Stimulated activated CD4-positive, alpha-beta T cell treated with anti-CD3 and anti-CD28 coated beads, TNF-alpha, amount 100 ng/mL, for 24 hours (primary cell): ENCODE results near the gene IL22RA2.

ENCODE experiments used
- DNase-seq, 3 experiments: peaks; one replicate each; pipeline ENCODE4 v3.0.0-alpha.2; 2020; ENCODE audit warnings: low read depth in 3 of 3

Gene IL22RA2

DNA sequence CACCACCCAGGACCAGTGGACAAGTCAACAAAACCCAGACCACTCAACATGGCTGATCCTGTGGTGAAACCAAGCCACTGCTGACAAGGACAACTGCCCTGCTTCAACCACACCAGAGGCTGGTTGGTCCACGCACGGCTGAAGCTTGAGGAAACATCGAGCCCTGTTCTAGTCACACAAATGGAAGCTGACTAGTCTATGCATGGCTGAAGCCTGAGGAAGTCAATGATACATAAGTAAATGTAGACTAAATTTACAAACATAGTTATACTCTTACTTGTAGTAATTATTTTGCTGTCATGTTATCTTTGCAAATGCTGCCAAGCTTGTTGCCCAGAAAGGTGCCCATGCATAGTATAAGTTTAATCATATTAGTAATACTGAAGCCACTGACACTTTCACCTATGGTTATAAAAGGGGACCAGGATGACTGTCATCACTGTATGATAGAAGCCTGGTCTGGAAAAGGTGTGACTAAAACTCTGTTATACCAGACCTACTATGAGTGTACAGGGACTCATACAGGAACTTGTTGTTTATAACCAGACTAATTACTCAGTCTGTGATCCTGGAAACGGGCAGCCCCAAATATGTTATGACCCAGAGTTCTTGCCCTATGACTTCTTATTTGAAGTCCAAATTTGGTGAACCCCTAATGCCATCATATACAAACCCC, 5.6 kb downstream of the IL22RA2 start:
- no peak for DNase-seq

DNA sequence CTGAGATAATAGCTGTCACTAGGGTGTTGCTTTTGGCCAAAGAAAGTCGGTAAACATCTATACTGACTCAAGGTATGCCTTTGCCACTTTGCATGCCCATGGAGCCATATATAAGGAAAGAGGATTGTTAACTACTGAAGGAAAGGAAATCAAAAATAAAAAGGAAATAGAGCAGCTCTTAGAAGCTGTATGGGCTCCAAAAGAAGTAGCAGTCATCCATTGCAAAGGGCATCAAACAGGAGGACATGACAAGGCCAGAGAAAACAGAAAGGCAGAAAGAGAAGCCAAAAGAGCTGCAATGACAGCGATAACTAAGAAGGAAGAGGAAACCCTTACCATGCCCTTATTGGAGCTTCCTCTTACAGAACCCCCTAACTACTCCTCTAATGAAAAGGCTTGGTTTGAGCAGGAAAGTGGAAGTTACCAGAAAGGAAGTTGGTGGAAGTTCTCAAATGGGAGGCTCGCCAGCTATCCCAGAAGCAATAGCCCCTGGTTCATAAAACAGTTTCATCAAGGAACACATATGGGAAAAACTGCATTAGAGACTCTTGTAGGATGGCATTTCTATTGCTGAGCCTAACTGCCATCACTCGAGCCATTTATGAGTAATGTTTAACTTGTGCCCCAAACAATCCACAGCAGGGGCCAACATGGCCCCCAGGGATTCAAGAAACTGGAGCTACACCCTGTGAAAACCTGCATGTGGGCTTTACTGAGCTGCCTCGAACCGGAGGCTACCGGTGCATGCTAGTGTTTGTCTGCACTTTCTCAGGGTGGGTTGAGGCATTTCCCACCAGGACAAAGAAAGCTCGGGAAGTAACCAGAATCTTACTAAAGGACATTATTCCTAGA, 7.0 kb downstream of the IL22RA2 start:
- no peak for DNase-seq

DNA sequence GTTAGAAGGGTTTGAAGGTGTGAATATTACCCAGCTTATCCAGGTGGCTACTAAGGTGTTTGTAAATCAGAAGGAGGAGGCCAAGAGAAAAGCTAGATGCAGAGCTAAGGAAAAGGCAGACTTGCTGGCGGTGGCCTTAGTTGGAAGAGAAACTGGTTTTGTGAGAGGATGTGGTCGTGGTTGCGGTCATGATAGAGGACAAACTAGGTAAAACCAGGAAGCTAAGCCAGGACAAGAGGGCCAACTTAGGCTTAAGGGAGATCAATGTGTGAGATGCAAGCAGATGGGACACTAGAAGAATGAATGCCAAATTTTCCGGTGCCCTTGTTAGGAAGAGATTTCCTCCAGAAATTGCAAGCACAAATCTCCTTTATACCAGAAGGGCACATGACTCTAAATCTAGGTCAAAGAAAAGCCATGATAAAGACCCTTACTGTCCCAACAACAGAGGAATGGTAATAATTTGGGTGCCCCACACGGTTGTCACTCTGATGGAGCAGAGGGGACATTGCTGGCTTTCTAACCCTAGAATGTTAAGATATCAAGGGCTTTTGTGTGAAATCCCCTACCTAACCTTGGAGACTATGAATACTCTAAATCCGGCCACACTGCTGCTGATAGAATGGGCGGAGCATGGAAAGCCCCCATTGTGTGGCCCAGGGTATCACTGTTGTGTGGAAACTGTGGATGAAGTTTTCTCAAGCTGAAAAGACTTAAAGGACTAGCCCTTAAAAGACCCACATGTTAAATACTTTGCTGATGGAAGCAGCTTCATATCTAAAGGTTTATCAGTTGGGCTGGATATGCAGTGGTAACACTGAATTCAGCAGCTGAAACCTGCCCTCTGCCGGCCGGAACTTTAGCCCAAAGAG, 7.8 kb downstream of the IL22RA2 start:
- DNase-seq = no peak

DNA sequence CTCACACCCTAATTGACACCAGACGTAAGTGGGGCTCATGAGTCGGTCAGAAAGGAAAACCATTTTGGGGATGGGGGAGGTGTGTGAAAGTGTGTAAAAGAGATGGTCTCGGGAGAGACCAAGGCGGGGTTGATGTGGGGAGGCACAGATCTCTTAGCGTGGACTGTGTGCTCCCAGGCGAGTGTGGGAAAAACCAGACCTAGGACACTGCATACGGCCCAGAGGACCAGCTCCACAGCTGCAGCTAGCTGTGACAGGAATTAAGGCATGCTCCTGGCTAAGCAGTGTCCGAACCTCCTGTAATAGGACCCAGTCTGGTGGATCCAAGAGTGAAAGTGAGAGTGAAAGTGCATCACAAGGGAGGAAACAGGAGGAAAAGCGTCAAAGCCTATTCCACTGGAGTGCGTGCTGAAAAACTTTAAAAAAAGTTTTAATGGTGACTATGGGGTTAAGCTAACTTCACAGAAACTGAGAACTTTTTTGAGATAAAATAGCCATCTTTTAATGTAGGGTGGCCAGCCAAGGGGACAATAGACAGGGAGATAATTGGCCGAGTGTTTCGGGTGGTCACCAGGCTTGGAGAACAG, 9.6 kb downstream of the IL22RA2 start:
- no peak for DNase-seq

DNA sequence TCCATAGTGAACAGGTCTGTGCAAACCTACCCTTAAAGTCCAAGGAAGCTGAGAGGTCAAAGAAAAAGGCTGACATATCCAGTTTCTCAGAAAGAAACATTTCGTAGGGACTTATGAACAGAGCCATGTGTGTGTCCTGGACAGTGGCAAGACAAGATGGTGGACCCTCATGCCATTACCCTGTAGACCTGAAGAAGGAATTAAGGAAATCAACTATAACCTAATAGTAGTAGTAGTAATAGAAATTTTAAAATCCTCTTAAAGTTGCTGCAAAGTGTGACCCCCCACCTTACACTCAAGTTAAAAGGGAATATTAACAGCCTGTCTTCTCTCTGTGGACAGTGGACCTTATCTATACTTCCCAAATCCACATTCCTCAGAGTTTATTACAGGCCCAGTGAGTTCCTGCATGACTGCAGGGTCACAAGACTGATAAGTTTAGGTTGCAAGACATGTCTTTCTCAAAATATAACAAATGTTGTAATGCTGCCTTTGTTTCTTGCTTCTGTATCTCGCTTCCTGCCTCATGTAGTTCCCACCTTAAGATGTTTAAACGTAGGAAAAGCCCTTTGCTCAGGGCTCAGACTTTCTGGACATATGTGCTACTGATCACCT, 10.6 kb downstream of the IL22RA2 start:
- DNase-seq = no peak

DNA sequence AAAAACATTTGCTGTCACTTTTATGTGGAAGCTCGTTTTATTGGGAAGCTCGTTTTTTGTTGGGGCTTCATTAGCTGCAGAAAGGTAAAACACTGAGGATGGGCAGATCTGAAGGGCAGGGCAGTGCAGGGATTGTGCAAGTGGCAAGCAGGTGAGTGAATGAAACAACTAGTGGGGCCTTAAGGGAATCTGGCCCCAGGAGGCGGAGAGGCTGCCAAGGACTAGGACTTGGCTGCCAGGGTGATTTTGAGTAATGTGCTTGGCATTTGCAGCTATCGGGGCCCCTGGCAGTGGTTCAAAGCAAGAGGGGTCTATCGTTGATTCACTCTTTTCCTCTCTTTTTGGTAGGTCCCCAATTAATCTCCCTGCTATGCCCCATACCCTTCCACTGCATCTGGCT, 11.5 kb downstream of the IL22RA2 start:
- no peak for DNase-seq

DNA sequence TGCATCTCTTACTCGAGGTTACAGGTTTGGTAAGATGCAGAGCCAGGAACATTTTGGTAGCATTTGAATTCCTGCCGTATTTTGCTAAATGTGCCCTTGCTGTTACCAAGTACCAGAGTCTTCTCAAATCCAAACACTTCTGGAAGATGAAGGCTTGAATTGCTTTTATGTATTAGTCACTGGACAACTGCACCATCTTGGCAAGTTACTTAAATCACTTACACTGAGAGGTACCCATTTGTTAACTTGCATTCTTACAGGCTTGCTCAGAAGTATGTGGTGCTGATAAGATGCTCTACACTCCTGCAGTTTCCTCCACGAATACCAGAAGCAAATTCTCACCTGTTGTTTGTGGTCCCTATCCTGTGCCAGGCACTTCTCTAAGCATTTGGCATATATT, 12.7 kb downstream of the IL22RA2 start:
- DNase-seq = no peak

DNA sequence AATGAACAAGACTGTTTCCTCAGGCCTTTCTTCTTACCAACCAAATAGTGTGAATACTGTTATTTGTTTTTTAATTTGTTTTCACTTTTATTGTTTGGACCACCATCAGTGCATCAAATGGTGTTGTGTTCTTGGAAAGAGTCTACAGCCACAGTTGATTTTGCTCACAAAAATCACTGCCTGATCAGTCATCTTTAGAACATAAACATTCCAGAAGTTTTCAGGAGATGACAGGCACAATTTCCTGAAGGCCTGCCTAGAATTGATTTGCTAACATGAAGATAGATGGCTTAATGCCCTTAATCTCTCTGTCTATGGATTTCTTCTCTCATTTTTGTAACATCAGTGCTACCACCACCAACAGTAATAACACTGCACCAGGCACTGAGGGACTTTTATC, 13.5 kb downstream of the IL22RA2 start:
- no peak for DNase-seq

DNA sequence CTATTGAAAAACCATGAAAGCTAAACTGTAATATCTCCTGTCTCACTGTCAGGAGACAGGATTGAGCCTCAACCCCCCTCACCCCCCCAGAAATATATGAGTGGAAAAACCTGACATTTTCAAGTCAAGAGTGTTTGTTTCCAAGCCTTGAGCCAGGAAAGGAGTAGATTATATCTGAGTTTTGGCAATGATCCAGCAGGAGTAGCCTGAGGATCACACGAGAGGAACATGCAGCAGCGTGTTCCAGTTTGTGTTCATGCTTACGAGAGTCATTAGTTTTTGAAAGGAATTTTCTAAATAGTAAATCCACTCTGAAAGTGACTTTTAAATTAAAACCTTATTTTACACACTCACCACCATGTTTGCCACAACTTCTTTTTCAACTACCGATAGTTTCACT, 15.8 kb downstream of the IL22RA2 start:
- DNase-seq = no peak

DNA sequence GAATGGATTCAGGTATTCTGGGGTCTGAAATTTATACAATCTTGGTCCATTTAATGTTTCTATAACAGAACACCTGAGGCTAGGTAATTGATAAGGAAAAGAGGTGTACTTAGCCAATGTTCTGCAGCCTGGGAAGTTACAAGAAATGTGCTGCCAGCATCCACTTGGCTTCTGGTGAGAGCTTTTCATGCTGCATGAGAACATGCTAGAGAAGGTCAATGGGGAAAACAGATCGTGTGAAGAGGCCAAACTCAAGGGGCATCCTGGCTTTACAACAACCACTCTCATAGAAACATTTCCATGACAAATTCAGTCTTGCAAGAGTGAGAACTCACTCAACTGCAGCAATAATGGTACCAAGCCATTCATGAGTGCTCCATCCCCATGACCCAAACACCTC, 16.8 kb downstream of the IL22RA2 start:
- DNase-seq = no peak

DNA sequence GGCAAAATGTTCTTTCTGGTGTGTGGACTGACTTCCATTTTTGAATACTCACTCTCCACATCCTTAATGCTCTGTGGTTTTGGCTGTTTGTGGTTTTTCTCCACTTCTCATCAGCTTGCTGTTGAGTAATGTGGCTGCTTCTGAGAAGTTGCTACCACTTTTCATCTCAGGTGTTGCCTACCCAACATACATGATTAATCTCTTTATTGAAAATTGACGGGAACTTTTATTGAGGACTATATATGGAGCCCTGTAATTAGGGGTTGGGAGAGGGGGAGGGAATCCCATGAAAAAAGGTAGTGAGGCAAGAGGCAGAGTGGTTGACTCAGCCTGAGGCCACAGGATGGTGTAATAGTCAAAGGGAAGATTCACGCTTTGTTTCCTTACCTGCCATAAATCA, 17.6 kb downstream of the IL22RA2 start:
- no peak for DNase-seq

DNA sequence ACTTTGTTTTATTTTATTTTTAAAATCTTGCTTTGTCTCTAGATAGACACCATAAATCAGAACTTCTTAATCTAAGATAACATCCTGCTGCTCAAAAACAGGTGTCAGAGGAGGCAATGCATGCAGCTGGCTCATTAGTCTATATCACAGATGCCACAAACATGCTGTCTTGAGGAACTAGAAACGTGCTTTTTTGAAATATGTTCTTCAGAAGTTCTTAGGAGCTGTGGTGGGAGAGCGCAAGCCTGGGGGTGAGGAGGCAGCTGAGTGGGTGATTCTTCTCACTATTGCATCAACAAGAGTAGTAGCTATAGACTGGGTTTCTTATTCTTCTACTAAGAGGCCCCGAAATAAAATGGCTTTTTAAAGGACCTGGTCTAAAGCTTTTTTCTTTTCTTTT, 23.4 kb downstream of the IL22RA2 start:
- no peak for DNase-seq

DNA sequence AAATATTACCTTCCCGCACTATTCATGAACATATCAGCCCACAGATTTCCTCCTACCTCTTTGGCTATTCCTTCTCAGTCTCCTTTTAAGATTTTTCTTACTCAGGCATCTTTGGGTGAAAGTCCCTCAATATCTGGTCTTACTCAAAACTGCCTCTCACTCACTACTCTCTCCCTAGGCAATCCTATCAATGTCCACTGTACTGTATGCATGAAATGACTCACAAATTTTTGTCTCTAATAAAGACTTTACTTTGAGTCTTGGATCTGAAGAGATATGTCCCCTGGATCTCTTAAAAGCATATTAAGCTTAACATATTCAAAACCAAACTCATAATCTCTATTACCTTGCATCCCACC, 24.4 kb downstream of the IL22RA2 start:
- no peak for DNase-seq

DNA sequence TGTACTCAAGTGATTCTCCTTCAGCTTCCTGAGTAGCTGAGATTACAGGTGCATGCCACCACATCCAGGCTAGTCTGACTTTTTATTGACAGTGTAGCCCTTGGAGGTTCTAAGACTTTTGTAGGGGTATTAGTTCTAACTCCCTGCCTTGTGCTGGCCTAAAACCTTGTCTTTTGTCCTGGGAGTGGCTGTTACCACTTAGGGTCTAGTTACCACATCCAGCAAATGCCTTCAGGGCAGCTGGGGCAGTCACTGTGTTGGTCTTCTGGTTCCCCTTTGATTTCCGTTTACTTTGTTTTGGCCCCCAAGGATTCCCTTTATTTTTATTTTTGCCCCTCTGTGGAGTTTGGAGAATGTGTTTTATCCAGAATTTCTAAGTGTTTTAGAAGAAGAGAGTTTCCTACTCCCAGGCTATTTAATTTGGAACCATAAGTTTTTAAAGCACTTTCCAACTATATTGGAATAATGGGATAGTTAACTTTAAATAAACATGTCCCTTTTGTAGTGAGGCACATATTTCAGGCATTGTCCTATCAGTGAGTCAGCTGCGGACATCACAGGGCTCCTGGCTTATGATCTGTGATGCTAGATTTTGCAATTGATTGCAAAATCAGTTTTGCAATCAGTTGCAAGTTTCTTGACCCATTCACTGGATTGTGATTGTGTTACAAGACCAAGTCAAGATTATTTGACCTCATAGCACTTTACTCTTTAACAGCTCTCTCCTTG, 25.0 kb downstream of the IL22RA2 start:
- DNase-seq = no peak

DNA sequence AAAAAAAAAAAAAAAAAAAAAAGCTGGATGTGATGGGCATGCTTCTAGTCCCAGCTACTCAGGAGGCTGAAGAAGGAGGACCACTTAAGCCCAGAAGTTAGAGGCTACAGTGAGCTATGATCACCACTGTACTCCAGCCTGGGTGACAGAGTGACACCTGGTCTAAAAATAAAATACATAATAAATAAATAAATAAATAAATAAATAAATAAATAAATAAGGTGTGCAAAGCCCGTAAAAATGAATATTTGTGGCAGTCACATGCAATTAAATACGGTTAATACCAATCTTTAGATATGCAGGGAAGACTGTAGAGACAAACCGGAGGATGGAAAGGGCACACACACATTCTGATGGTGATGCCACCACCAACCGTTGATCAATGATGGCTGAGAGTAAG, 26.2 kb downstream of the IL22RA2 start:
- DNase-seq = no peak

DNA sequence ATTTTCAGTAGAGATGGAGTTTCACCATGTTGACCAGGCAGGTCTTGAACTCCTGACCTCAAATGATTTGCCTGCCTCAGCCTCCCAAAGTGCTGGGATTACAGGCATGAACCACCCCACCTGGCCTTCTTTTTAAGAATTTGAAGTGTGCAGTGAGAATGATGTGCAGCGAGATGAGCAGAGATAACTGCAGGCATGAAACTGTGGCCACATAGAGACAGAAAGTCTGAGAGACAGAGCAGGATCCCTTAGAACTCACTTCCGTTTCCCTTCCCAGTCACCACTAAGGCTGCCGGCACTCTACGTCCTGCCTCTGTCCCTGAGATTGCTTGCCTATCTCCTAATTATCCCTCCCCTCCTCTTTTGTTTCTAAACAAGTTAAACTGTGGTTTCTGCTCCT, 27.2 kb downstream of the IL22RA2 start:
- no peak for DNase-seq

DNA sequence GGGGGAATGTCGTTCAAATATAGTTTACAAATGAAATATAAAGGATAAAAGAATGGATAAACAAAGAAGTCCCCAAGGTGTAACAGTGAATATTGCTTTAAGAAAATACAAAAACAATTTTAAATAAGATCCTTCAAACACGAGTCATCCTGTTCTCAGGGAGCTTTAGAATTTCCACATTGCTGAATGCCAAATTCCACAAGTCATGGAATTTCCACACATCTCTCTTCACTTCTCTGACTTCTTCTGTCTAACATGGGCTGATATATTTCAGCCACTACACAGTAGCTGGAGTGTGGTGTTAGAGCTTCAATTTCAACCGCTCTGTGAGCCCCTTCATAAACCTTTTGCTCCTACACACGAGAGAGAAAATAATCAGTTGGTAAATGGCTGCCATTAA, 28.0 kb downstream of the IL22RA2 start:
- DNase-seq = no peak

DNA sequence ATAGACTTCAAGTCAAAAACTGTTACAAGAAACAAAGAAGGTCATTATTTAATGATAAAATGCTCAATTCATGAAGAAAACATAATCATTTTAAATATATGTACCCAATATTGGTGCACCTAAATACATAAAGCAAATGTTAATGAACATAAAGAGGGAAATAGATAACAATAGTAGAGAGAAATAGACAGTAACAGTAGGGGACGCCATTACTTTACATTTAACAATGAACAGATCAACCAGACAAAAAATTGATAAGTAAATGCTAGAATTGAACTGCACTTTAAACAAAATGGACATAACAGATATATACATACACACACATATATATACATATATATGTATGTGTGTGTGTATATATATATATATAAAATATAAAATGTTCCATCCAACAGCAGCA, 37.4 kb downstream of the IL22RA2 start:
- DNase-seq = no peak

DNA sequence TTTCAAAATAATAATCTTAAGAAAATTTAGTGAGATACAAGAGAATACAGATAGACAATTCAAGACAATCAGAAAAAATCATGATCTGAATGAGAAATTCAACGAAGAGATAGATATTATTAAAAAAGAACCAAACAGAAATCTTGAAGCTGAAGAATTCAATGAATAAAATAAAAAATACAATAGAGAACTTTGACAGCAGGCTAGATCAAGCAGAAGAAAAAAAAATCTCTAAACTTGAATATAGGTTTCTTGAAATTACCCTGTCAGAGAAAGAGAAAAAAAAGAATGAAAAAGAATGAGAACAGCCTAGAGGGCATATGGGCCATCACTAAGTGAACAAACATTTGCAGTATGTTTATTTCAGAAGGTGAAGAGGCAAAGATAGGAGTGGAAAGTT, 39.0 kb downstream of the IL22RA2 start:
- no peak for DNase-seq

DNA sequence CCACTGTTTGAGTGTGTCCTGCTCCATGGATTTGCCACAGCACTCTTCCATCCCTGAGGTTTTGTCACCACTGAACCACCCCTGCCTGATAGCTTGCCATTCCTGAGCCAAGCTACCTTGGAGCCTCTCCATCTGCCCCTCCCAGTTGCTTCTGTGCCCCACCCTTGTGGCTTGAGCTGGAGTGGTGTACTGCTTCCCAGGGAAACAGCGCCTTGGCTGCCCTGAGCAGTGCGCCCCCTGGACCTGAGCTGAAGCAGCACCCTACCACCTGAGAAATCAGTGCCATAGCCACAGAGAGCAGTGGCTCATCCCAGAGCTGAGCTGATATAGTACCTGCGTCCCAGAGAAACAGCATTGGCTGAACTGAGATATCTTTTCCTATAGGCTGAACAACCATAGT, 40.3 kb downstream of the IL22RA2 start:
- DNase-seq = no peak

DNA sequence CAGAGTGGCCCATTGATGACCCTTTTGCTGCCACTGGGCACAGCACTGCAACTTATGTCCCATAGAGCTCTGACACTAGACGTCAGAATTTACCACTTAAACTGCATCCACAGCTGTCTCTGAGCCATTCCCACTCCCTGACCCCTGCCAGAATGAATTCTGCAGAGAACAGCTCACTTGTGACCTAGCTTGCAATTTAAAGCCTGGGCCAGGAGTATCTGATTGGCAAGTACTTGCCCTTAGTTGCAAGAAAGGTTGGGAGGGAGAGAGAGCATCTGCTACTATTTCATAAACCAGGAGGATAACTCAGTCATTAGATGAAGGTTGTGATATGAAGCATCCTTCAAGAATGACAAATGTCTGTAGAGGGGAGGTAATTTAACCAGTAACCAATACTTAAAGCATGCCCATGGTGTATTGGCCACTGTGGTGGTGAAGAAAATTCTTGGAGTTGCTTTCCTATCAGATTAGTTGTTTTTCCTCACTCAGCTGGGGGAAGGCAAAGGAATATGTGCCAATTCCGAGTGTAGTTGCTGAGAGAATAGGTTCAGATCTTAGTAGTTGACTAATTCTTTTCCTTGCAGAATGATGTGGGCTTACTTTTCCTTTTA, 46.5 kb downstream of the IL22RA2 start:
- no peak for DNase-seq
